ENCODE data around the gene POLK. TPM values are rescaled to one million over a fixed set of nuclear protein-coding genes. Genes with fewer than 3 reads are reported as not detected.

Gene POLK

DNA sequence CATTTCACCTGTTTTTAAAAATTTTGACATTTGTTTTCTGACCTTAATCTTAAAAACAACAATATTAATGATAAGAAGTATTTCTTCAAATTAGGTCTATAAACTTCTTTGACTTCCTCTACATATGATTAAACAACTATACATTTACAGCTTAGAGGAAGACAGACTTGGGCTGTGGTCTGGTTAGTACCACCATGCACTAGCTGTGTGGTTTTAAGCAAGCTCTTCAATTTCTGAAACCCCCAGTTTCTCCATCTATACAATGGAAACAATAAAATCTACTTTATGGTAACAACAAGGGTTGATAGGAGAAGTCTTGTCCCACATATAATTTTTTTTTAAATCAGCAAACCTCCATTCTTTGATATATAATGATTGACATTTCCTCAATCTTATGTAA is 115.3 kb downstream of the POLK start:
- no peak overlapping the region for H3K4me2 ChIP-seq (ENCODE audit: low read length)
- H3K27me3 ChIP-seq (ENCODE audit: control insufficient read depth, insufficient read depth, low read length), result no peaks in the 10 kb centered on the region
- H3K4me1 ChIP-seq (ENCODE audit: control insufficient read depth, insufficient read depth, low read length), result peaks cover 10% of the 10 kb centered on the region
- no peak overlapping the region for H3K9ac ChIP-seq (ENCODE audit: low read depth, low read length)
- H3K36me3 ChIP-seq (ENCODE audit: insufficient read depth, low read length), result no peaks in the 10 kb centered on the region
- no peak overlapping the region for H3K4me3 ChIP-seq (ENCODE audit: low read length)
- no peaks in the 10 kb centered on the region for H3K9me3 ChIP-seq (replicated peaks; ENCODE audit: low read length)

GRCh38 chr5:75627801-75628200 is 116.1 kb downstream of the POLK start:
- peaks cover 10% of the 10 kb centered on the region for H3K4me1 ChIP-seq (ENCODE audit: control insufficient read depth, insufficient read depth, low read length)
- no peaks in the 10 kb centered on the region for H3K27me3 ChIP-seq (ENCODE audit: control insufficient read depth, insufficient read depth, low read length)
- H3K4me3 ChIP-seq (ENCODE audit: low read length), result no peak overlapping the region
- H3K36me3 ChIP-seq (ENCODE audit: insufficient read depth, low read length), result no peaks in the 10 kb centered on the region
- no peaks in the 10 kb centered on the region for H3K9me3 ChIP-seq (replicated peaks; ENCODE audit: low read length)
- H3K9ac ChIP-seq (ENCODE audit: low read depth, low read length), result no peak overlapping the region
- no peak overlapping the region for H3K4me2 ChIP-seq (ENCODE audit: low read length)

GRCh38 chr5:75630875-75631274 is 119.2 kb downstream of the POLK start:
- Histone ChIP-seq H3K9me3 (replicated peaks; ENCODE audit: low read length) (no peaks in the 10 kb centered on the region), H3K27me3 (ENCODE audit: control insufficient read depth, insufficient read depth, low read length) (no peaks in the 10 kb centered on the region), H3K4me3 (ENCODE audit: low read length) (no peak overlapping the region), H3K4me2 (ENCODE audit: low read length) (no peak overlapping the region), H3K36me3 (ENCODE audit: insufficient read depth, low read length) (no peaks in the 10 kb centered on the region), H3K9ac (ENCODE audit: low read depth, low read length) (no peak overlapping the region), H3K4me1 (ENCODE audit: control insufficient read depth, insufficient read depth, low read length) (no peaks in the 10 kb centered on the region)

- H3K4me1 ChIP-seq (ENCODE audit: control insufficient read depth, insufficient read depth, low read length), result no peaks in the 10 kb centered on the region
- no peak overlapping the region for H3K9ac ChIP-seq (ENCODE audit: low read depth, low read length)
- H3K36me3 ChIP-seq (ENCODE audit: insufficient read depth, low read length), result no peaks in the 10 kb centered on the region
- H3K4me3 ChIP-seq (ENCODE audit: low read length), result no peak overlapping the region
- H3K27me3 ChIP-seq (ENCODE audit: control insufficient read depth, insufficient read depth, low read length), result no peaks in the 10 kb centered on the region
- H3K4me2 ChIP-seq (ENCODE audit: low read length), result no peak overlapping the region
- no peaks in the 10 kb centered on the region for H3K9me3 ChIP-seq (replicated peaks; ENCODE audit: low read length)
These were observed 120.6 kb downstream of the POLK start for GRCh38 chr5:75632321-75632720.

- Histone ChIP-seq H3K27me3 (ENCODE audit: control insufficient read depth, insufficient read depth, low read length) (no peaks in the 10 kb centered on the region), H3K4me2 (ENCODE audit: low read length) (no peak overlapping the region), H3K4me3 (ENCODE audit: low read length) (no peak overlapping the region), H3K9ac (ENCODE audit: low read depth, low read length) (no peak overlapping the region), H3K36me3 (ENCODE audit: insufficient read depth, low read length) (no peaks in the 10 kb centered on the region), H3K4me1 (ENCODE audit: control insufficient read depth, insufficient read depth, low read length) (peaks cover 9% of the 10 kb centered on the region), H3K9me3 (replicated peaks; ENCODE audit: low read length) (no peaks in the 10 kb centered on the region)
These were observed 126.3 kb downstream of the POLK start for GRCh38 chr5:75637949-75638348.

GRCh38 chr5:75639535-75640311 is 128.0 kb downstream of the POLK start:
- no peak overlapping the region for H3K4me2 ChIP-seq (ENCODE audit: low read length)
- H3K9me3 ChIP-seq (replicated peaks; ENCODE audit: low read length), result no peaks in the 10 kb centered on the region
- H3K4me1 ChIP-seq (ENCODE audit: control insufficient read depth, insufficient read depth, low read length), result peaks cover 9% of the 10 kb centered on the region
- H3K27me3 ChIP-seq (ENCODE audit: control insufficient read depth, insufficient read depth, low read length), result no peaks in the 10 kb centered on the region
- H3K4me3 ChIP-seq (ENCODE audit: low read length), result no peak overlapping the region
- H3K9ac ChIP-seq (ENCODE audit: low read depth, low read length), result no peak overlapping the region
- no peaks in the 10 kb centered on the region for H3K36me3 ChIP-seq (ENCODE audit: insufficient read depth, low read length)

DNA sequence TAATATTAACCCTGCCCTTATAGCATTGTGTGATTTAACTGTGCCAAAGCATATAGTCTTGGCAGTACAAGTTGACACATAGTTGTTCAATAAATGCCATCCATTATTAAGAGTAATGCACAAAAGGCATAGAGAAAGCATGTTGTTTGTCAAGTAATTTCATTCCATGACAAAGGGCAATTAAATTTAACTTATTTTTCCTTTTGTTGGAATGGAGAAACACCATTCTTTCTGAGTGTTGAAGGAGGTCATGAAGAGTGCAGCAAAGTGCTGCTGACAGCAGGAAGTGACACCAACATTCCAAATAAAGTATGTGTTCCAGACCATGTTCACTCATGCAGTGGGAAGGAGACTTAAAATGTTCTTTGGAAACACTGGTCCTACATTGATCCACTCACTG is 128.7 kb downstream of the POLK start:
- Histone ChIP-seq H3K36me3 (ENCODE audit: insufficient read depth, low read length) (no peaks in the 10 kb centered on the region), H3K4me3 (ENCODE audit: low read length) (no peak overlapping the region), H3K27me3 (ENCODE audit: control insufficient read depth, insufficient read depth, low read length) (no peaks in the 10 kb centered on the region), H3K4me2 (ENCODE audit: low read length) (no peak overlapping the region), H3K4me1 (ENCODE audit: control insufficient read depth, insufficient read depth, low read length) (peaks cover 9% of the 10 kb centered on the region), H3K9me3 (replicated peaks; ENCODE audit: low read length) (no peaks in the 10 kb centered on the region), H3K9ac (ENCODE audit: low read depth, low read length) (no peak overlapping the region)

DNA sequence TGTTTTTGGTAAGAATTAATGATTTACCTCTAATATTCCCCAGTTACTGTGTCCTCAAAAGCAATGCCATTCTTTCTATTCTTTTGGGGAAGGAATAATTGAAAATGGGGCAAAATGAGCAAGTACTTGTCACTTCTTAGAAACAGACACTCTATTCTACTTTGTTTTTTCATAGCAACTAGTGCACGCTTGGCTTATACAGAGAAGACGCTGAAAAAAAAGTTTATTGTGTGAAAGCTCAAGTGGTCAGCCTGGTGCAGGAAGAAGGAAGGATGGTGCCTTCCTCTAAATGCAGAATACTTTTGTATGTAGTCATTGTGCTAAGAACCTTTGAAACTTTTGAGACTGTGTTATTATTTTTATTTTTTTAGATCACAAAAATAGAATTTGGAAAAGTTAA is 129.1 kb downstream of the POLK start:
- Histone ChIP-seq H3K27me3 (ENCODE audit: control insufficient read depth, insufficient read depth, low read length) (no peaks in the 10 kb centered on the region), H3K4me1 (ENCODE audit: control insufficient read depth, insufficient read depth, low read length) (peaks cover 9% of the 10 kb centered on the region), H3K9me3 (replicated peaks; ENCODE audit: low read length) (no peaks in the 10 kb centered on the region), H3K9ac (ENCODE audit: low read depth, low read length) (no peak overlapping the region), H3K36me3 (ENCODE audit: insufficient read depth, low read length) (no peaks in the 10 kb centered on the region), H3K4me2 (ENCODE audit: low read length) (no peak overlapping the region), H3K4me3 (ENCODE audit: low read length) (no peak overlapping the region)

- Histone ChIP-seq H3K36me3 (ENCODE audit: insufficient read depth, low read length) (no peaks in the 10 kb centered on the region), H3K4me3 (ENCODE audit: low read length) (no peak overlapping the region)
These were observed 137.0 kb downstream of the POLK start for GRCh38 chr5:75648712-75649111.

More at GRCh38 chr5:75648712-75649111, 137.0 kb downstream of the POLK start:
- Histone ChIP-seq H3K4me1 (ENCODE audit: control insufficient read depth, insufficient read depth, low read length) (peaks cover 8% of the 10 kb centered on the region), H3K9me3 (replicated peaks; ENCODE audit: low read length) (no peaks in the 10 kb centered on the region), H3K4me2 (ENCODE audit: low read length) (no peak overlapping the region), H3K27me3 (ENCODE audit: control insufficient read depth, insufficient read depth, low read length) (no peaks in the 10 kb centered on the region), H3K9ac (ENCODE audit: low read depth, low read length) (no peak overlapping the region)

Small RNAs within 50 kb of the gene (small RNA-seq; reads per million reads assigned to genes)
- not detected for gene RNU7-175P
